HG02885 (cell line): ENCODE data around the gene TMED10.
A peak's percentile ranks its signal among the peaks of the same experiment; 100 is the strongest.
"Not testable (repeated sequence)": the region's sequence is repeated elsewhere in the genome, so short reads cannot be mapped to it uniquely, and the experiment has no call there.

Source experiments
- ATAC-seq: cut with Tn5 transposase; IDR thresholded peaks from one replicate; pipeline ENCODE4 v1.9.1; 2021; ENCODE audit warnings: mild to moderate bottlenecking; ENCODE audit not compliant: unreplicated experiment, poor library complexity

TMED10 gene

DNA sequence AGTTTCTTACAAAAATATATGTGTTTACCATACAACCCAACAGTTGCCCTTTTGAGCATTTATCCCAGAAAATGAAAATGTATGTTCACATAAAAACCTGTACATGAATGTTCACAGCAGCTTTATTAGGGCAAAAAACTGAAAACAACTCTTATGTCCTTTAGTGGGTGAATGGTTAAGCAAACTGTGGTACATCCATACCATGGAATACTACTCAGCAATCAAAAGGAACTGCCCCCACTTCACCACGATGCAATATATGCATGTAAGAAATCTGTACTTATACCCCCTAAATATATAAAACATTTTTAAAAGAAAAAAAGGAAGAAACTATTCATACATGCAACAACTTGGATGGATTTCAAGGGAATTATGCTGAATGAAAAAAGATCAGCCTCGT, 42.8 kb downstream of the TMED10 start:
- no peak for ATAC-seq

DNA sequence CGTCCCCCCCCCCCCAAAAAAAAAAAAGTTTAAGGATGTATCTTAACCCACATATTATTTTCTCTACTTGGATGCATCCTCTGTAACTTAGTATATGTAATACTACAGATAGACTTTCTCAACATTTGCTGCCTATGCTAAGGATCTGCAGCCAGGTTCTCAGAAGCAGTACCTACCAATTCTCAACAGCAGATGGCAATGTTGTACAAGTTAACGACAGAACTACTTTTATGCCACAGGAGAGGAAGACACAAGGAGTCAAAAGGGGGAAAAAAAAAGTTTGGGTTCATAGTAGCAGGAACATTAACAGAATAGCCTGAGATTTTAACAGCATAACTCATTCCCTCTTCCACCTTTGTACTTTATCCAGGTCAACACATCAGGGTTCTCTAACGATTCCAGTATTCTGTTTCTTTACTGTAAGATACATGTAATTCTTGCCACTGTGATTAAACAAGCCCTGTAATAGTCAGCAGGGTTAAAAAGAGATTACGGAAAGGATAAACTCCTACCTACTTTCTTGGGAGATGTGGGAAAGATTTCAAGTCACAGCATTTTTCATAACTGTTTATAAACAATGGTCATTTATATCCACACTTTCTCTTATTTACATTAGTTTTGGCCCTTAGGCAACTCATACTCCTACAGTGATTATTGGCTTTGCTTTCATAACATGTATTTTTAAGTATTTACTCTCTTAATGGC, 43.9 kb downstream of the TMED10 start:
- no peak for ATAC-seq

DNA sequence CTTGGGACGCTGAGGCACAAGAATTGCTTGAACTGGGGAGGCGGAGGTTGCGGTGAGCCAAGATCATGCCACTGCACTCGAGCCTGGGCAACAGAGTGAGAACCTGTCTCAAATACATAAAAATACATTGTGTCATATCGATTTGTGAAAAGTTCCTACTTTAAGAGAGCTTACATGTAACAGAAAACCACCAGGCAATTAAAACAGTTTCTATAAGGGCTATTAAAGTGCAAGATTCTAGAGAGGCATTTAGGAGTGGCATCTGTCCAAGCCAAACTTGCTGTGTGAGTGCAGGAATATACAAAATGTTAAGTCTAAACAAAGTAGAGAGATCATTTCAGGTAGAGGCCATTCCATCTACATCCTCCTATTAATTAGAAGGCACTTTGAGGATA, 47.8 kb downstream of the TMED10 start:
- no peak for ATAC-seq

DNA sequence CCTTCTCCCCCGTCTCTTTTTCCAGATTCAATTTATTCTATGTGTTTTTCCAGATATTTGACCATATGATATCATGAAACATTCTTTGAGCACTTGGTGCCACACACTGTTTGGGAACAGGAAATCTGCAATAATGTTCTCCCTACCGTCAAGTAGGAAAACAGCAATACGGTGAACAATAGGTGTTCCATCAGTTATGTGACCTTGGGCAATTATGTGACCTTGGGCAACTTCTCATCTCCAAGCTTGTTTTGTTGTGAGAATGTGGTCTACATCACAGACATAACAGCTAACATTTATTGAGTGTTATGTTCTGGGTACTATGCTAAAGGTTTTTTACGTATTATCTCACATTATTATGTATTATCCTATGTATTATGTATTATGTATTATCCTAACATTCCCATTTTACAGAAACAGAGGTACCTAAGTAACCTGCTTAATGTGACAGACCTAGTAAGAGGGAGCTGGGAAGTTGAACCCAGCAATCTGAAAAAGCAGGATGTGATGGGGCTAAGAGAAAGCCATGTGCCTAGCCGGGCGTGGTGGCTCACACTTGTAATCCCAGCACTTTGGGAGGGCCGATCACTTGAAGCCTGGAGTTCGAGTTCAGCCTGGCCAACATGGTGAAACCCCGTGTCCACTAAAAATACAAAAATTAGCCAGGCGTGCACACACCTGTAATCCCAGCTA, 48.4 kb downstream of the TMED10 start:
- no peak for ATAC-seq

DNA sequence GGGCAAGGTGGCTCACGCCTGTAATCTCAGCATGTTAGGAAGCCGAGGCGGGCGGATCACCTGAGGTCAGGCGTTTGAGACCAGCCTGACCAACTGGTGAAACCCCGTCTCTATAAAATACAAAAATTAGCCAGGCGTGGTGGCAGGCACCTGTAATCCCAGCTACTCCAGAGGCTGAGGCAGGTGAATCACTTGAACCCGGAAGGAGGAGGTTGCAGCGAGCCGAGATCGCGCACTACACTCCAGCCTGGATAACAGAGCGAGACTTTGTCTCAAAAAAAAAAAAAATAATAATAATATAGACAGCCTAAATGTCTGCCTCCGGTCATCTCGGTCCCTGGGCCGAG, 49.0 kb downstream of the TMED10 start:
- ATAC-seq = not testable (repeated sequence)

DNA sequence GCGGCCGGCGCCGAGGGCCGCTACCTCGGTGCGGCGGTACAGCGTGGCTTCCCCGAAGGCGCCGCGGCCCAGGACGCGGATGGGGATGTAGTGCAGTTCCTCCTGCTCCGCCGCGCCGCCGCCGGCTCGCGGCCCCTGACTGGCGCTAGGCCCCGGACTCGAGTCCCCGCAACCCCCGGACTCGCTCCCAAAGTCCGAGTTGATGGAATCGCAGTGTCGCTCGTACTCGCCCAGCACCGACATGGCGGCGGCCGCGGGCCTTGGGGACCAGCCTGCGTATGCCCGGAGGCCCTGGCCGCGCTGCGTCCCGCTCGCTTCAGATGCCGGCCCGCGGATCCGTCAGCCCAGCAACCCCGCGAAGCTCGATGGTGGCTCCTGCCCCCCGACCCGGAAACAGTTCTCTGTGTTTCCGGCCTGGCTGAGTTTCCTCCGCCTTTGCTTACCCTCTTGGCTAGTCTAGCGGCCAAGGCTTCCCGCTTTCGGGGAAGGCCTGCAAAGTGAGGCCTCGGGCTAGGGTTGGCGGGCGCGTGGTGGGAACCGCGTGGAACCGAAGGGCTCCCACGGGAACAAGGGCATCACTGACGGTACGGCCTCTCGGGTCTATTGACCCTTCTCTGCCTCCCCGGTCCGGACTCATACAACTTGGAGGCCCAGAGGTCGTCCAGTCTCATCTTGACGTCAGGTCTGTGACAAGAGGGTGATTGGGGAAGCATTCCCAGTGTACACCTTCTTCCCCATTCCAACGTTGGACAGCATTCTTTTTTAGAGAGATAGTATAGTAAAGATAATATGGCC, 49.5 kb downstream of the TMED10 start, which contains the start of gene NEK9:
NEK9 (minus strand) TSS at position 370 of the 795 bp plus-strand sequence; CDS start at position 243, 127 bp downstream.
- peak; percentile 92 for ATAC-seq

DNA sequence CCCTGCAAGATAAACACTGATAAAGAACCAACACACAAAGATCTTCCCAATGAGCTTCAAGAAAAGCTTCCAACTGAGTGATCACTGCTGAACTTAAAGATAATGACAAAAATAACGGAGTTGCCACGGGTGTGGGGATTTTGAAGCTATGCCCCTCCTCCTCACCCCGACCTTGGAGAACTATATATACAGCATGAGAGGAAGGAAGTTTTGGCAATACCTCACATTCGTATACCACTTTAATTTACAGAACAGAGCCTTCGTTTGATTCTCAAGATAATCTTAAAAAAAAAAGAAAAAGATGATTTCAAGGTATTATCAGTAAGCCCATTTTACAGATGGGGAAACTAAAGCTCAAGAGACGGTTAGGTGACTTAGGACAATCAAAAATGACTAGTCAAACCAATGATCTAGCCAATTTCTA, 50.3 kb downstream of the TMED10 start:
- ATAC-seq = no peak

DNA sequence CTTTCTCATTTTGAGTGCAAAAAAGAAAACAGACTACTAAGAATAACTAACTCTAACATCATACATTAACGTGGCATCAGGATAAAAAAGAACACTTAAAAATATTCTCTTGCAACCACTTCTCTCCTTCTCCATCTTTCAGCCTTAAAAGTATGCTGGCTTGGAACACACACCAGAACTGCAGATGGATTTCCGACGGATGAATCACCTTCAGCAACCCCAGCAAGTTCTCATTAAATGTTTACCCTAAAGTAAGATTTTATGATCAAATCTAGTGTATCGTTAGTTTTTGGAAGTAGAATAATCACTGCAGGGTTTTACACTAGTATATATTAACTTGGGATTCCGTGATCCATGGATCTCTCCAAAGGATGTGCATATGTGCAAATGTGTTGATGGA, 50.8 kb downstream of the TMED10 start:
- no peak for ATAC-seq

DNA sequence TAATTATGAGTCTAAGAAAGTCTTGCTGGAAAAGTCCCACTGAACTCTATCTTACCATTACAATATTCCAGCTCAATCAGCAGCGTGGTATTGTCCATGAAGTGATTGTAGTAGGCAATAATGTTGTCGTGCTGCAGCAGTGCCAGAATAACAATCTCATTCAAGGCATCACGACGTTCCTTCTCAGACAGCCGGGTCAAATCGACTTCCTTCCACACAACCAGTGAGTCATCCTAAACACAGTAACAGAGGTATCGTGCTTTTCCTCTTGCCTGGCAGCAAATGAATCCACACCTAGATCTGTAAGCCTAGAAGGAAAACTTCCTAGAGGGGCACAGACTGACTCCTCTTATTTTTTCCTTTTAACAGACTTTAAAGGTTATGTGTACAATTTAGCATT, 52.4 kb downstream of the TMED10 start:
- ATAC-seq = no peak

DNA sequence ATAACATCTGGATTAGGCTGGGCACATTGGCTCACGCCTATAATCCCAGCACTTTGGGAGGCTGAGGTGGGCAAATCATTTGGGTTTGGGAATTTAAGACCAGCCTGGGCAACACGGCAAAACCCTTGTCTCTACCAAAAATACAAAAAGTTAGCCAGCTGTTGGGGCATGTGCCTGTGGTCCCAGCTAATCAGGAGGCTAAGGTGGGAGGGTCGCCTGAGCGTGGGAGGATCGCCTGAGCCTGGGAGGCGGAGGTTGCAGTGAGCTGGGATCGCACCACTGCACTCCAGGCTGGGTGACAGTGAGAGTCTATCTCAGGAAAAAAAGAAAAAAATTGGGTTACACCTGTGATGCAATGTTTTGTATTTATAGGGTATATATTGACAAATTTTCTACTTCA, 54.9 kb downstream of the TMED10 start:
- no peak for ATAC-seq

DNA sequence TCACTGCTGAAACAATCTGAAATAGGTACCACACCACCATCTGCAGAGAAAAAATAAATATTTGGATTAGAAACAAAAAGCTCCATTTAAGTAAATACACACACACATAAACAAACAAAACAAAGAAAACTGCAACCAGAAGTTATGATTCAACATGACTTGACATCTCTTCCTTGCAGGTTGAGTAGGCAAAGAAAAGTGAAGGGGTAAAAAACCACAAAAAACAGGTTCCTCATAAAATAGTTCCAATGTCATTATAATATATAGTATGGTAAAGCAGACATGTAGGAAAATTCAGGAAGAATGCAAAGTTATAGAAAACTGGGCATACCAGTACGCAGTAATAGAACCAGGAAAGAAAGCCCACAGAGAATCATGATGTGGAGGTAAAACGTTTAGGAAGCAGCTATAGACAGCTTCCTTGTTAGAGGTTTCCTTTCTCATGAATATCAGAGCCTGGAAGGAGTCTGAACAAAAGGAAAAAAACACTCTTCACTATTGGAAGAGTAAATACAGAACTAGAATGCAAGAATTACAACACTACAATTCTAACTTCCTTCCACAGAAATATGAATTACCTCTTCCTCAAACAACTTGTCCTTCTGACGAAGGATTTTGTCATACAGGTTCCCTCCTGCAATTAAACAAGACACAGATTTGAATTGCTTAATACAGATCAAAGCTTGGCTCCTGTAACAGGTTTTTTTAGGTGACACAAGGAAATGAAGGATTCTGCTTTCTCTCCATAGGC, 55.7 kb downstream of the TMED10 start:
- no peak for ATAC-seq

DNA sequence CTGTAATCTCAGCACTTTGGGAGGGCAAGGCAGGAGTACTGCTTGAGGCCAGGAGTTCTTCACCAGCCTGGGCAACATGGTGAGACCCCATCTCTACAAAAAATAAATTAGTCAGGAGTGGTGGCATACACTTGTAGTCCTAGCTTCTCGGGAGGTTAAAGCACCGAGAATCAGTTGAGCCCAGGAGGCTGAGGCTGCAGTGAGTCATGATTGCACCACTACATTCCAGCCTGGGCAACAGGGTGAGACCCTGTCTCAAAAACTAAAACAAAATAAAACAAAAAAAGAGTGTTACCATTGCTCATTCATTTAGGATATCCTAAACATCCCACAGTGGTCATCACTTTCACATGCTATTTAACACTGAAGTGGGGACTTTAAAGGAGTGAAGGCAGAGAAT, 57.4 kb downstream of the TMED10 start:
- no peak for ATAC-seq

DNA sequence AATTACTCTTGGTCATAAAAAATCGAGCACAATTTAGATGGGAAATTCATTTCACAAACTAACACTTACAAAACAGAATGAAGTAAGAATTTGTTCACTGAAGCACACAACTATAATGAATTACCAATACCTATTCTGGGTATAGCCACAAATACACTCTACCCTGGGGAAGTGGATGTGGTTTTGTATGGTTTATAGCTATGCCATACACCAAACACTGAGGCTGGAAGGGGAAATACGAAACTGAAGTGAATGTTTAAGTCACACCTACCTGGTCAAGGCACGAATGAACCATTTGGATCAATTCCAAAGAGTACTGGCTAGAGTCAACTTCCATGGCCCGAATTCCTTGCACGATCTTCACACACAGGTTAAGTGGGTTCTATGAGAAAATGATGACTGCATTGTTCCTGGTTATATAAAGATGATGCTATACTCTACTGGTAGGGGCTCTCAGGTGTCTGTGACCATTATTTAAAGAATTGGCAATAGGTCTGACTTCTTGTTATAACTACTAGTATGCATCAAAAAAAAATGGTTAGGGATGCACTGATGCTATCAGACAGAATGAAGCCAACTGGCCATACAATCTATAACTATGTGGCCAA, 62.4 kb downstream of the TMED10 start:
- no peak for ATAC-seq

DNA sequence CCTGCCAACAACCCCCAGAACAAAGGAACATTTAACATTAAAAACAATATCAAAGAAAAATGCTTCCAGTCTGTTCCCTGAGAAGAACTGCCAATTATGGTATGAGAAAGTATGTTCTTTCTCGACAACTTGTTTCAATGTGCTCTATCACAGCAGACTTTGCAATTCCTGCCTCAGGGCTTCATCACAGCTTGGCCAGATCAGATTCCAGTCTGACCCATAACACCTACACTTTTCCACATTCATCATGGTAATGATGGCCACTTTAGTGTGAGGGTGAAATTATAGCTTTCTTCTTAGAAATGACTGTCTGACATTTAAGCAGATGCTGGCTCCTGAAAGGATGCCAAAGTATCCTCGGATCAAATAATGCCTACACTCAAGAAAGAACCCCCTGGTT, 66.5 kb downstream of the TMED10 start:
- ATAC-seq = no peak

DNA sequence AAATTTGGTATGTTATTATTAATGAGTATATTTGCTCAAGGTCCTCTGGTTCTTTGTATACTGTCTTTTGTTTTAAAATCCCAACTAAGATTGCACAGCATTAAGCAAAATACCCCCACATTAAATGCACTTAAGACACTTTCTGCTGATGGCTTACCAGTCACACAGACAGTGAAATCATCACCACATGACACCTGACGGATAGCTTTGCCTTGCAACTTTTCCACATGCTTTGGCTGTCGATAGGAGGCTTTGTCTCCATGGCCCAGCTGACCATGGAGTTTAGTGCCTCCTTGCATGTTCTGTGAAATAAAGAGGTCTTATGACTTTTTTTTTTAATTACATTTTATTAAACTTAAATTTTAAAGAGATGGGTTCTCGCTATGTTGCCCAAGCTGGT, 69.2 kb downstream of the TMED10 start:
- ATAC-seq = no peak

DNA sequence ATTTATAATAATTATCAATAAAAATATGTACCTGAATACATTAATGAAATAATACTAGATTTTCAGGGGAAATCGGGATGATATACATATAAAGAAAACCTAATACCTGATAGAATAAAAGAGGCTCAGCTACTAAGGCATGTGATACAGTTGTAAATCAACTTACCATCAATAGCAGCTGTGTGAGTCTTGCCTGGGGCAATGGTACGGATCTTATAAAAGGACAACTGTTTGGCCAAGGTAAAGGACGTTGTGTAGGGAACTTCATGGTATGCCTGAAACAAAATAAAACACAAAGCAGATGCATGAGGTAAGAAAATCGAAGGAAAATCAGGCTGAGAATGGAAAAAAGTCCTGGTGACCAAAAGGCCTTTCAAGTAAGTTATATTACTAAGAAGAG, 74.9 kb downstream of the TMED10 start:
- ATAC-seq = no peak

DNA sequence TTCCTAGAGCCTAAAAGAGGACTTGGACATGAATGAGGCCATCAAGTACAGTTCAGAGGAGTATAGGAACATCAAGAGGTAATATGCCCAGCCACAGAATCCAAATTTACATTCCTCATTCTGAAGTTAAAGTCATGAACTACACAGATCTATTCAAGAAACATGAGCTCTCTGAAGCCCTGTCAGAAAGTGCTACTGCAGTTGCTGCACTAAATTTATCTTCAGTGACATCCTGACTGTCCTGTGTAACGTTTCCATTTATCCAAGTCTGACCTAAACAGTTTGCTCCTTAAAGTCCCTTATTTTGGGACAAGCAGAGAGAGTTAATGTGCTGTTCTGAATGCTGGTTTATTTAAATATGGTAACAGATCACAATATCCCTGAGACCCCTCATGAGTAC, 77.7 kb downstream of the TMED10 start:
- no peak for ATAC-seq

DNA sequence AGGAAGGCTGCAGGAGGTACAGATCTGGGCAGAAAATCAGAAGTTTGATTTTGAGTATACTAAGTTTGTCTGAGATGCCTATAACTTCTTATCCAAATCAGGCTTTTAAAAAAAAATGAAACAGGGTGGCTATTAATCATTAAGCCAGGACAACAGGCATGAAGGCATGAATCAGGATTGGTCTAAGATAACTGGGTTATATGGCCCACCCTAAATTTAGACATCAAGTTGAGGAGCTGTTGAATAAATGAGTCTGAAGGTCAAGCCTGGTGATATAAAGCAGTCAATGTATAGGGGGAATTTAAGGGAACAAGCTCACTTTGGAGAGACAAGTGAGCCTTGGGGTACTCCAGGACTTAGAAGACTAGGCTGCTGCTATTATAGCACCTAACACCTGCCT, 78.2 kb downstream of the TMED10 start:
- ATAC-seq = no peak

DNA sequence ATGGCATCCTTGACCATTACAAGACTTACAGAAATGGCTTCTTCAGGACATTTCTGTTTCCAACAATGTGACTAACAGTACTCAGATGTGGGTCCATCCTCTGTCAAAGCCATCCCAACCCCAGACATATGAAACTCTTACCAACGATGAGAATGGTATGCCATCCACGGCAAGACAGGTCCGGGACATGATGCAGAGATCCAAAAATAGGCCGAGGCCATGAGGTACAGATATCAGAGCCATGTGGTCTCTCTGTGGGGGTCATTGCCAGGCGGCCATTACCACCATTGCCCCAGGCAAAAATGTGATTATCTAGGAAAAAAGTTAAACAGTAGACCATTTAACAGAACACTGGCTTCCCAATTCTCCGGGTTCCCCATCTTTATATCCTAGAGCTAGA, 79.5 kb downstream of the TMED10 start:
- ATAC-seq = no peak

DNA sequence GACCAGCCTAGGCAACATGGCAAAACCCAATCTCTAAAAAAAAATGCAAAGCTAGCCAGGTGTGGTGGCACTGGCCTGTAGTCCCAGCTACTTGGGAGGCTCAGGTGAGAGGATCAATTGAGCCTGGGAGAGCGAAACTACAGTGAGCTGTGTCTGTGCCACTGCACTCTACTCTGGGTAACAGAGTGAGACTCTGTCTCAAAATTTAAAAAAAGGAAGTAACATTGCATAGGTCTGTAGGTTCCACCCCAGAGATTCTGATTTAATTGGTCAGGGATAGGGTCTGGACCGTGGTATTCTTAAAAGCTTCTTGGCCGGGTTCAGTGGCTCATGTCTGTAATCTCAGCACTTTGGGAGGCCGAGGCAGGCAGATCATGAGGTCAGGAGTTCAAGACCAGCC, 80.7 kb downstream of the TMED10 start:
- no peak for ATAC-seq
